HG02763 (cell line): ENCODE data around the gene LAMTOR1.

Source experiments
- ATAC-seq: cut with Tn5 transposase; IDR thresholded peaks from one replicate; pipeline ENCODE4 v1.9.1; 2021; ENCODE audit warnings: mild to moderate bottlenecking, moderate library complexity; ENCODE audit not compliant: unreplicated experiment

LAMTOR1 gene

DNA sequence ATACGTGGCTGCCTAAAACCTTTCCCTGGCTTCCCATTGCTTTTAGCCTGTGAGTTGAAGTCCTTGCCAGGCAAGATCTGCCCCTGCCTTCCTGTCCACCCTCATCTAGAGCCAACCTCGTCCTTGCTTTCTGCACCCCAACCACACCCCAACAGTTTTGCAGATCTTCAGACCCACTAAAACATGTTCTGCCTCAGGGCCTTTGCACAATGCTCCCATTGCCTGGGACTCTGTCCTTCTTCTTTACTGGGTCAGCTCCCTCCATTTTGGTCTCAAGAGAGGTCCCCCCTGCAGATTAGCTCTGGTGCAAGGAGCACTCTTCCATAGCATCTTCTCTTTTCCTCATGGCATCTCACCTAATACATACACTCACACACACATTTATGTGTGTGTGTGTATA lies 17.8 kb upstream of the LAMTOR1 start:
- ATAC-seq: no peak

DNA sequence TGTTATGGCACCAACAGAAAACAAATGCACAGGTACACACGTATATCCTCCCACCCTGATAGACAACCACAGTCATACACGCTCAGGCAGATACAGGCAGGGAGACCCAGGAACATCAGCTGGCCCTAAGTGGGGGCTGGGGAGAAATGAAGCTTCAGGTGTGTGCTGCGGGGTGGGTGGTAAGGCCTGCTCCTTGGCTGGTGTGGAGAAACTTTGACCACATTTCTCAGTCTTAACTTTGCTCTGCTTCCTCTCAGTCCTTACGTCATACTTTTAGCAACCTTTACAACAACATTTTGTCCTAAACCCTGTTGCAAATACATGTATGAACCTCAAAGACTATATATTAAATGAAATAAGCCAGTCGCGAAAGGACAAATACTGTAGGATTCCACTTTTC lies 16.1 kb upstream of the LAMTOR1 start:
- ATAC-seq: no peak

GRCh38 chr11:72116019-72116755 lies 13.1 kb upstream of the LAMTOR1 start:
- ATAC-seq: no peak

DNA sequence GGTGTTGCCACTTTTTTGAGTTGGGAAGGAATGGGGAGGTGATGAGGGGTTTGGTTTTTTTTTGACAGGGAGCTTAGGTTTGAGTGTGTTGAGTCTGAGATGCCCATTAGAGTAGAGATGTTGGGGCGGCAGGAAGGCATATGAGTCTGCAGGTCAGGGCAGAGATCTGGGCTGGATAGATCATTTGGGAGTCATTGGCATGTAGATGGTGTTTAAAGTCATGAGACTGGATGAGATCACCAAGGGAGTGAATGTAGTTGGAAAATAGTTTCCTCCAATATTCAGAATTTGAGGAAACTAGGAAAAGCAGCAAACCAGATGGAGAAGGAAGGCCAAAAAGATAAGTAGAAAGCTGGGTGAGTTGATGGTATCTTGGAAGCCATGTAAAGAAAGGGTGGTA lies 11.5 kb upstream of the LAMTOR1 start:
- ATAC-seq: no peak

GRCh38 chr11:72112978-72113808 lies 10.1 kb upstream of the LAMTOR1 start:
- no peak for ATAC-seq

- peak; percentile 90 for ATAC-seq
Measured at GRCh38 chr11:72112143-72112977, 9.3 kb upstream of the LAMTOR1 start, which contains the start of gene ANAPC15. TSS of gene ANAPC15 (minus strand) at chr11:72112695. CDS start at chr11:72111276, 1,419 bp downstream.

DNA sequence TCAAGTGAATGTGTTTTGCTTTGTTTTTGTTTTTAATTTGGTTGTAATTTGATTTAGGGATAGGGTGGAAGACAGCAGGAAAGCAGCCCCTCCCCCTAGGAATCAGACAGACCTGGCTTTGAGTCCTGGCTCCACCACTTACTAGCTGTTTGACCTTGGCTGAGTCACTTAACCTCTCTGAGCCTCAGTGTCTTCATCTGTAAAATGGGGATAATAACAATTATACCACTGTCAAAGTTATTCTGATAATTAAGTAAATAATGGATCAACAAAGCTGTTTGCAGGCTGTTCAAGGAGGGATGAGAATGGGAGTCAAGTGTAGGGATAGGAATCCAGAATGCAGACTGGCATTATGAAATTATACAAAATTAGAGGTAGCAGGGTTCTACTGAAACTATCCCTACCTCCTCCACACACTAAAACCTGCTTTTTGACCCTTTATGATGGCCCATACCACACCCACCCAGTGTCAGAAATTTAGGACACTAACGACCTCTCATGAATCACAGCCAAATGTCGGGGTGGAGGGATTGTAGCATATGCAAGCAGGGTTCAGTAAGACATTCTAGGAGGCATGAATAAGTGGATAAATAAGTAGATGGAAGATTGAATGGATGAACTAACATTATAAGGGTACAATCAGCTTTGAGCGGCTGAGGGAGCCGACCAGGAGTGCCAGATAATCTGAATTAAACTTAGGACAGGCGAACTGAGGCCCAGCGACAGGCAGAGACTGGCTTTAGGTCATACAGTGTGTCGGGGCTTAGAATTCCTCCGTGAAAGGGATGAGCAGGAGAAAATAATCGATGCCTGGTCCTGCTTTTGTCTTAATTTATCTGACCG lies 8.4 kb upstream of the LAMTOR1 start:
- no peak for ATAC-seq

DNA sequence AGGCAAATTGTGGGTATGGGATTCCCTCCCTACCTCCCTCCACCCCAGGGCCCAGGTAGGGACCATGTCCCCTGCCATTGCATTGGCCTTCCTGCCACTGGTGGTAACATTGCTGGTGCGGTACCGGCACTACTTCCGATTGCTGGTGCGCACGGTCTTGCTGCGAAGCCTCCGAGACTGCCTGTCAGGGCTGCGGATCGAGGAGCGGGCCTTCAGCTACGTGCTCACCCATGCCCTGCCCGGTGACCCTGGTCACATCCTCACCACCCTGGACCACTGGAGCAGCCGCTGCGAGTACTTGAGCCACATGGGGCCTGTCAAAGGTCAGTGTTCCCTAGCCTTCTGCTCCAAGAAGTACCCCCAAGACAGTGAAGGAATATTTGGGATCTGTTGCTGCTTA lies 2.8 kb upstream of the LAMTOR1 start, which contains the start of gene TOMT:
Gene TOMT, plus strand, starts transcription at position 37 of the 400 bp plus-strand sequence. Its CDS starts 28 bp downstream, at position 65.
- ATAC-seq: no peak

DNA sequence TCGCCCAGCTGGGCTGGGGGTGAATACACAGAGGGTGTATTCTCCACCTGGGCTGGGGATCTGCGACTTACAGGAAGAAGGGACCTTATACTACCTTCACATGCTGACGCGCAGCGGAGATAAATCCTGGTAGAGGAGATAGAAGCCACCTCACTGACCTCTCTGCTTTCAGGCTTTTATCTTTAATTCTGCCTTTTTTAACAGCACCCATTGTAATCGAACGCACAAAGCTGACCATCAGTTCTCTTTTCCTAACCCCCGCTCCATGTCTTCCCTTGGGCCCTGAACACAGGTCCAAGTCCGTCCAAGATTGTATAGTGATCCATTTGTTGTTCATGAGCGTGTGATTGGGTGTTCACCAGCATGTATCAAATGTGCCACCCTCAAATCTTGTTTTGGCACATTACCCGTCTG lies 664 bp upstream of the LAMTOR1 start:
- no peak for ATAC-seq

GRCh38 chr11:72102631-72102945 lies 509 bp downstream of the LAMTOR1 start:
- no peak for ATAC-seq

DNA sequence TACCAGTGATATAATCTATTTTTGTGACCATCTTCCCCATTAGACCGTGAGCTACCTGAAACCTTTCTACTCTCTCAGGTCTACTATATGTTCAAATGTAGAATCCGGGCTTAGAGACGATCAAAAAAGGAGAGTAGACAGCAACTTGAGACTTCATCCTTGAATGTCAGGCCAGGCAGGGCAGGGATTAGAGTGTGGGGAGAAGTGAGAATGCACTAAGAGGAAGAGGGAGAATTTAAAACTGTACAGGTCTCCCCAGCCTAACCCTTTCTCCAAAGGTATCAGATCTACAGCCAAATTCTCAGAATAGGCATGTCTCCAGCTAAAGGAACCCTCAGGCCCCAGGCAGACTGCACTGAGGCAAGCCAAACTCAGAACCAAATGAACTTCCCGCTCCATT lies 935 bp downstream of the LAMTOR1 start:
- no peak for ATAC-seq

DNA sequence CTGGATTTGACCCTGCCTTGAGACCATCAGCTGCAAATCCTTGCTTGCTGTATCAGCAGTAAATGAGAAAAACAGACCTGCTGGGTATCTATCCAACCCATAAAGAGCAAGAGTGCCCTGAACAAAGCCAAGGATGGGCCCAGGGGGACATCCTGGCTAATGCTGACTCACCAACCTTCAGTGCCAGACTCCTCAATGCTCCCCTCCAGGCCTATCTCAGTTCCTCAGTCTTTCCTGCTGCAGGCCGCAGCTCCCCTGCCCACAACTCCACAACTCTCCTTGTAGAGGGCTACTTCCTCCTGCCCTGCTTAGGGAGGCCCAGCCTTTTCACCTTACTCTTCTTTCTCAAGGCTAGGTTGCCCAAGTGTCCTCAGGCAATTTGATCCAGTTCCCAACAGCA lies 2.6 kb downstream of the LAMTOR1 start:
- ATAC-seq: no peak

GRCh38 chr11:72100009-72100408 lies 3.1 kb downstream of the LAMTOR1 start:
- ATAC-seq: no peak

GRCh38 chr11:72098741-72099140 lies 4.4 kb downstream of the LAMTOR1 start:
- no peak for ATAC-seq

- no peak for ATAC-seq
Measured at GRCh38 chr11:72091292-72091691, 11.8 kb downstream of the LAMTOR1 start.

DNA sequence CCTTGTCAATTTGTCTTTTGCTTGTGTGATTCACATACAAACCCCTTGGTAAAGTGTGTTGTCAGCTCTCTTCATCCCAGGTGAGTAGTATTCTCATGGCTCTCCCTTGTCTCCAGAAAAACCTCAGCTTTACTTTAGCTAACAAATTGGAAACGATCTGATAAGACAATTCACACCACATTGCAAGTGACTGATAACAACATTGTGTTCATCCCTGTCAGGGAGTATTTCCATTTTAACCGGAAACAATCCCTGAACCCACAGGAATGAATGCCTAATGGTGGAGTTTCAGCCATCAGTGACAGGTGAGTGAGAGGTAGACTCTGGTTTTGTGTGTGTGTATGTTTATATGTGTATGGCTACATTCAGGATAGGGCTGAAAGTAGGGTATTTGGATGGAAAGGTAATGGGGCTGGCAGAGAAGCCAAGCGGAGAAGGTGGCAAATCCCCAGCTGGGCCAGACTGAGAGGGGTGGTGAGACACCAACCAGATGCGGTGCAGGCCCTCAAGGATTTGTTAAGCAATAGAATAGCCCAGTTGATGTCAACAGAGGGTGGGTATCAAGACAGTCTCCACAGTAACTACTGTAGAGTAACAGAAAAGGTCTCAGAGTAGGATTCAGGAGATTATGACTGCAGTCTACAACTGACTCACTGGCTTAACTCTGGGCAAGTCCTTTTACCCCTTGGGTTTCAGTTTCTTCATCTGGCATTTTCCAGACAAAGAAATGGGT lies 14.9 kb downstream of the LAMTOR1 start:
- no peak for ATAC-seq

- ATAC-seq: no peak
Measured at GRCh38 chr11:72085621-72086351, 17.3 kb downstream of the LAMTOR1 start.

GRCh38 chr11:72084965-72085364 lies 18.1 kb downstream of the LAMTOR1 start:
- ATAC-seq: no peak

DNA sequence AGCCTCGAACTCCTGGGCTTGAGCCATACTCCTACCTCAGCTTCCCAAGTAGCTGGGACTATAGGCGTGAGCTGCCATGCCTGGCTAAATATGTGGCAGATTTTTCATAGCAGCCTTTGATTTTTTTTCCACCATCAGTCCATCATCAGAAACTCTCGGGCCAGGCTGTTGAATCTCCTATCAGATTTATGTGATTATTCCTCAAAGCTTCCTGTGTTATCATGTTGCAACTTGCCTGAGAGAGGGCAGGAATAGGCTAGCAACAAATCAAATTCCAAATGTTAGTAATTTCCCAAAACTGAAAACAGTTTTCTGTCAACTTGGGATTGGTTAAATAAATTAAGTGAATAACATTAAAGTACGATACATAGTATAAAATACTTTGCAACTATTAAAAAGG lies 19.0 kb downstream of the LAMTOR1 start:
- ATAC-seq: no peak
